GM12874 (cell line): ENCODE measurements around the gene EHD3.

Experiments
- CTCF ChIP-seq: IDR thresholded peaks from 2 replicates; pipeline ENCODE4 v1.5.1; 2011; ENCODE audit warnings: low read depth, mild to moderate bottlenecking, control low read depth, low read length, moderate library complexity; ENCODE audit not compliant: insufficient read depth

Gene EHD3

GRCh38 chr2:31230751-31231150, 3.2 kb upstream of the EHD3 start:
- no peak for TF ChIP-seq CTCF

DNA sequence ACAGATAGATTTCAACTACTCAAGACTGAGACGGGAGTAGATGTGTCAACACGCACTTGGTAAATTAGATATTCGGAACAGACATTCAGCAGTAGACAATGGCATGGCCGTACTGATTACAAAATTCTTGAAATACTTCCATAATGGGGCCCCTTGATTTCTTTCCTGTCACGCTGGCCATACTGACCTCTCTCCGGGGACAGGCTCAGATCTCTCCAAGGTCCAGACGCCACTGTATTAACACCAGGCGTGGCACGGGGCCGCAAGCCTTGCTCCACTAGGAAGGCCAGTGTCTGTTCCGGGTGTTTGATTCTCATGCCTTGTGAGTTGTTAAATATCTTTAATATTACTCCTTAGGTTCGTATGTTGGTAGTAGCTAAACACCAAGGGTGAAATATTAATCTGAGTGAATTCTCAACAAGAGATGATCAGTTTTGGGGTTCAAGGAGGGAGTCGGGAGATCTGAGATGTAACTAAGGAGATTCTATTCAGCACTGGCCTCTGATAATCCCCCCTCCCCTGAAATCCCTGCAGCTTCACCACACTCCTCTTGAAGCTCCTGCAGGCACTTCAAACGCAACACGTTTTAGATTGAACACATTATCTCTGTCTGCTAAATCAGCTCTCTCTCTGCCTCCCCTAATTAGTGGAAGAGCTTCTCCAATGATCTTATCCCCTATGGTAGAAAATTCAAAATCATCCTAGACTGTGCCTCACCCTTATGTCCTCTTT, 2.2 kb upstream of the EHD3 start:
- TF ChIP-seq CTCF, result no peak

- TF ChIP-seq CTCF, result no peak
These were observed 1.4 kb upstream of the EHD3 start for GRCh38 chr2:31232586-31232985.

GRCh38 chr2:31233231-31233630, 721 bp upstream of the EHD3 start:
- no peak for TF ChIP-seq CTCF

GRCh38 chr2:31234683-31235503, 941 bp downstream of the EHD3 start:
- no peak for TF ChIP-seq CTCF

GRCh38 chr2:31235504-31235902, 1.6 kb downstream of the EHD3 start:
- TF ChIP-seq CTCF, result no peak

DNA sequence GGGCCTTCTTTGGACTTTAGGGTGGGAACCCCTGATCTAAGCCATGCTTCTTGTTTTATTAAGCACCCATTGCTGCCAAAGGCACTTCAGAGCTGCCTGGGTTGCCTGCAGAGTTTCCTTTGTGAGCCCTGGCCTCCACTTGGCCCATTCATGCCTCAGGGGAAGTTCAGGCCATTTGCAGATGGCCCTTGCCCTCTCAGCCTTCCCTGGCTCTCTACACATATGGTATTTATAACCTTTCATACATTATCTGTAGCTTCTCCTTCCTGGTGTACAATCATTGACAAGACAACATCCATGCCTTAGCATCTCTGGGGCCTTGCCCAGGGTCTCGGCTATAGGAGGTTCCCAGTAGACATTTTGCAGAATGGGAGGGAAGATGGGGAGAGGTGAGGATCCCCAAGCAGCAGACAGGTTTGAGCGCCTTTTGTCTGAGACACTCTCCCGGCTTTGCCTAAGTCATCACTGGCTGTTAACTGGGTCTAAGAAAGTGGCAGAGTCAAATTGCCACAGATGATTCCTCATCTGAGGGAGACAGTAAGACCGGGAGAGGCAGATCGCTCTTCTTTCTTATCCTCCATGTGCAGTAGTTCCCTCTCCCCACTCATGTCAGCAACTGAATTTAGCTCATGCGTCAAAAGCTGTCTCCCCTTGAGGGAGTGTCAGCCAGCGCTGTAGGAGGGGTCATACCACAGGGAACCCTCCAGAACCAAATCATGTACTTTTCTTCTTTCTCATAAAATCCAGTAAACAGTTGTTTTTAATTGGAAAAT, 2.7 kb downstream of the EHD3 start:
- no peak for TF ChIP-seq CTCF
